ENCODE measurements around the gene NAB2.

Gene NAB2

DNA sequence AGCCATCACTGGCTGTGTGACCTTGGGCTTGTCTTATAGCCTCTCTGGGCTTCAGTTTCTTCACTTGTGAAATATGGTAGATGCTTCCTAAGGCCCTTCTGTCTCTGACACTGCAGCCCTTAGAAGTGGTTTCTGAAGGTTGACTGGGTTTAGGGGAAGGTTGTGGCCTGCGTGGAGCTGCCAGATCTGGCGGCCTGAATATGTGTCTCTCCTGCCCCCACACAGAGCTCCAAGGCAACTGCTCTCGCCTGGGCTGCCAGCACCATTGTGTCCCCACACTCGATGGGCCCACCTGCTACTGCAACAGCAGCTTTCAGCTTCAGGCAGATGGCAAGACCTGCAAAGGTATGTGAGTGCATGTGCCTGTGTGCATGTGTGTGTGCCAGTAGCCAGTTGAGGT, 54.5 kb downstream of the NAB2 start:
- TF ChIP-seq, protein P1, sequence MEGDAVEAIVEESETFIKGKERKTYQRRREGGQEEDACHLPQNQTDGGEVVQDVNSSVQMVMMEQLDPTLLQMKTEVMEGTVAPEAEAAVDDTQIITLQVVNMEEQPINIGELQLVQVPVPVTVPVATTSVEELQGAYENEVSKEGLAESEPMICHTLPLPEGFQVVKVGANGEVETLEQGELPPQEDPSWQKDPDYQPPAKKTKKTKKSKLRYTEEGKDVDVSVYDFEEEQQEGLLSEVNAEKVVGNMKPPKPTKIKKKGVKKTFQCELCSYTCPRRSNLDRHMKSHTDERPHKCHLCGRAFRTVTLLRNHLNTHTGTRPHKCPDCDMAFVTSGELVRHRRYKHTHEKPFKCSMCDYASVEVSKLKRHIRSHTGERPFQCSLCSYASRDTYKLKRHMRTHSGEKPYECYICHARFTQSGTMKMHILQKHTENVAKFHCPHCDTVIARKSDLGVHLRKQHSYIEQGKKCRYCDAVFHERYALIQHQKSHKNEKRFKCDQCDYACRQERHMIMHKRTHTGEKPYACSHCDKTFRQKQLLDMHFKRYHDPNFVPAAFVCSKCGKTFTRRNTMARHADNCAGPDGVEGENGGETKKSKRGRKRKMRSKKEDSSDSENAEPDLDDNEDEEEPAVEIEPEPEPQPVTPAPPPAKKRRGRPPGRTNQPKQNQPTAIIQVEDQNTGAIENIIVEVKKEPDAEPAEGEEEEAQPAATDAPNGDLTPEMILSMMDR (IDR thresholded peaks at IDR 0.05) = no peak
